Activated CD4-positive, alpha-beta T cell treated with anti-CD3 and anti-CD28 coated beads, Interleukin-10, Interleukin-2, amounts not matched to agents 100 ng/mL and 50 ng/mL, durations not matched to agents 16 hours and 8 hours (primary cell): Measurements from ENCODE around the gene KCNK17.

ENCODE experiments used
- DNase-seq: peaks from one replicate; pipeline ENCODE4 v3.0.0-alpha.2; 2020

KCNK17 gene

GRCh38 chr6:39335780-39336545 lies 21.7 kb upstream of the KCNK17 start:
- DNase-seq, result peak; percentile 38

DNA sequence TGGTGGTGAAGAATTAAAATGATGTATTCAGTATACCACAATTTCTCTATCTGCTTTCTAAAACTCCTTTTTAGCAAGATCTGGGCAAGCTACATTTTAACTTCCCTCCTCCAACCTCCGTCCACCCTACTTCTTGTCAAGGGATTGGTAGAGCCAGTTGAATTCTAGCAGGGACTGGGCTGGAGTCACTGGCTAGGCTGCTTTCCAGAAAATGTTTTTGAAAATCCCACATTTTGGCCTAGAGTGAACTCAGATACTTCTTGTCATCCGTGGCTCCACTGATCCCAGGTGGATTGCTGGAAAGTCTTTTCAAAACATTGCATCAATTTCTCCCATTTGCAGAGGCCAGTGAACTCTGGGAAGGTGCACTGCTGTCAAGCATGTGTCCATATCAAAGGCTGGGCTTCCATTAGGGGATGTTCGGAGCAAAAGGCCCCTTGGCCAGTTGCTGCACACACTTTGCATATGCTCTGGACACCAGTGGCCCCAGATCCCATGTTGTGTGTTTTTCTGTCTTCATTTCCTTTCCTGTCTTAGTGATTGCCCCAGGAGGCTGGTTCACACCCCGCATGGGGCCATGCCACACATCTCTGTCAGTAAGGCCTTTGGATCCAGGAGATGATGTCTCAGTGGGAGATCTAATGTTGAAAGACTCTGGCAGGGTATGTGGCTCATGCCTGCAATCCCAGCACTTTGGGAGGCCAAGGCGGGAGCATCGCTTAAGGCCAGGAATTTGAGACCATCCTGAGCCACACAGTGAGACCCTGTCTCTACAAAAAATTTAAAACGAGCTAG lies 19.6 kb upstream of the KCNK17 start:
- DNase-seq, result no peak

DNA sequence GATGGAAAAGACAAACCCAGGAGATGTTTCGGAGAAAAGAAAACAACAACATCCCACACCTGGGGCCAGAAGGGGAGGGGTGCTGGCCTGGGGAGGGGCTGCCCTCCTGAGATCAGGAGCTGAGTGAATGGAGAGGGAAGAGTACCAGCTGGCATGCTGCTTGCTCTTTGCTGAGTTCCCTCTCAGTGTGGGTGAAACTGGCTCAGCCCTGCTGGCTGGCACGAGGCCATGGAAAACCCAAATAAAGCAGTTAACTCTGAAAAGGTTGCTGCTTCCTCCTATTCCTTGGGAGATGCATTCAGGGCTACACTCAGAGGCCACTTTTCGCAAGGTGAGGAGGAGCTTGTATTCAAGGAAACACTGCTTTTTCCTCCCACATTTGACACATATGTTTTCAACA lies 16.3 kb upstream of the KCNK17 start:
- DNase-seq, result no peak

DNA sequence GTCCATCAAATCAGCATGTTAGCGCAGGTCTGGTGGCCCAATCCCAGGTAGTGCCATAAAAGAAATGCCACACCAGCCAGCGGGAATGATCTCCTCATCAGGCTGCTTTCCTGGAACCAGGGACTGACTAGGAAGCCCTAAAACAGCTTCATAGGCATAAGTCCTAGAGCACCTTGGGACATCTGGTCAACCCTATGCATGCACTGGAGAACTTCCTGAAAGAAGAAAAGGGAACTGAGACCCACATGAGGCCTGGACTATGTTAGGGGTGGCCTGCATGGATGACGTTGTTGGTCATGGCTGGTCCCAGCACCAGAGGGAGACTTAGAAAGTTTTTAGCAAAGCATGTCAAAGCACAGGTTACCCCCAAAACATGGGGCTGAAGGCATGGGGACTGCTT lies 15.8 kb upstream of the KCNK17 start:
- no peak for DNase-seq

GRCh38 chr6:39328066-39328465 lies 13.8 kb upstream of the KCNK17 start:
- DNase-seq, result no peak

- no peak for DNase-seq
Observed at GRCh38 chr6:39327507-39327906, 13.3 kb upstream of the KCNK17 start.

GRCh38 chr6:39322306-39322850 lies 8.2 kb upstream of the KCNK17 start, which contains the start of gene KCNK16:
TSS of gene KCNK16 (minus strand) at chr6:39322702. CDS start at chr6:39322540, 162 bp downstream.
- DNase-seq, result no peak

GRCh38 chr6:39321761-39322160 lies 7.5 kb upstream of the KCNK17 start:
- DNase-seq, result no peak

GRCh38 chr6:39320363-39320984 lies 6.3 kb upstream of the KCNK17 start:
- DNase-seq, result no peak

GRCh38 chr6:39319621-39320362 lies 5.6 kb upstream of the KCNK17 start:
- no peak for DNase-seq

- DNase-seq, result no peak
Observed at GRCh38 chr6:39317256-39317655, 3.0 kb upstream of the KCNK17 start.

DNA sequence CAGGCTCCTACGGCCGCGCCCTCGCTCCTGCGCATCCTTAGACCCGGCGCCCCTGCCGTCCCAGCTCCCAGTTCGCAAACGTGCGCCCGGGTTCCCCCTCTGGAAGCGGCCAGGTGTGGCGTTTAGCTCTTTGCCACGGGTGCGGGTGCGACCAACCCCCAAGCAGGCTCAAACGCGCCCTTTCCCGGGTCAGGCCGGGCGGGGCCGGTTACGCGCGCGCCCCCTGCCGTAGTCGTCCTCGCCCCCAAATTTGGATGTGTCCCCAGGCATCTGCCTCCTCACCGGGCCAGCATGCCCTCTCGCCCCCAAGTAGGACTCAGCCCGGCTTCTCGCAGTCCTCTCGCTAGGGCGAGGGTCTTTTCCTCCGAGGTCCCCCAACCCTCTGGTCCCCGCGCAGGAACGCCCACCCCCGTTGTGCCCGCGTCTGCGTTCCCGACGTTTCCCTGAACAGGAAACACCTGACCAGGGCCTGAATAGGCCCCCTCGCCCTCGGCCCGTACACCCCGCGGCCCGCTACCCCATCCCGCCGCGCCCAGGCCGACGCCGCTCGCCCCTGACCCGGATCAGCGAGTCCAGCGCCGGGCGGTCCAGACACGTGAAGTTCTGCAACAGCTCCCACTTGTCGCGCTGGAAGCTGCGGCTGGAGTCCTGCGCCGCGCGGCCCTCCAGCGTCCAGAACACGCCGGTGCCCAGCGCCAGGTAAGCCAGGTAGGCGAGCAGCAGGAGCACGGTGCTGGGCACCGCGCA lies 520 bp downstream of the KCNK17 start:
- no peak for DNase-seq

GRCh38 chr6:39312912-39313525 lies 1.2 kb downstream of the KCNK17 start:
- DNase-seq, result no peak

- no peak for DNase-seq
Observed at GRCh38 chr6:39310542-39310941, 3.7 kb downstream of the KCNK17 start.

DNA sequence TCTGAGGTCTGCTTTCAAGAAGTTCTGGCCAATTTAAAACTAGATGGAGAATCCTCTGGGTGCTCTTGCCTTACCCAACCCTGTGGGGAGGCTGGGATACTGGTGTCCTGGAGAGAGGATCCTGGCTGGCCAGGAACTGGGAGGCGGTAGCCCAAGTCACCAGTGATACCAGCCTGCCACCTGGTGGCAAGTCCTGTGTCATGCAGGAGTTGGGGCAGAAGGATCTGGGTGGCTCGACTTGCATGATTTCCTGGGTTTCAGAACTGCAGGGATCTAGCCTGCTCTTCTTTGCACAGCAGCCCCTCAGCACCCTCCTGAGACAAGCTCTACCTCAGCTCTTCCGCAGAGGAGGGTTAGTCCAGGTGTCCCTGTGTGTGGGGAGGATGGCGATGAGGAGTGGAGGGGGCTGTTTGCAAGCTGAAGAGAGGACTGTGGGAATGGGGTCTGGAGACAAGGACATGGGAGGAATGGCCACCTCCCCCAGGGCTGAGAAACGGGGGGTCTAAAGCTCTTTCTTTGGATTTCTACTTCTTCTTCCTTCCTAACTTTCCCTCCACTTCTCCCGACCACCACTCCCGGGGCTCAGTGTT lies 4.2 kb downstream of the KCNK17 start:
- peak; percentile 71 for DNase-seq

DNA sequence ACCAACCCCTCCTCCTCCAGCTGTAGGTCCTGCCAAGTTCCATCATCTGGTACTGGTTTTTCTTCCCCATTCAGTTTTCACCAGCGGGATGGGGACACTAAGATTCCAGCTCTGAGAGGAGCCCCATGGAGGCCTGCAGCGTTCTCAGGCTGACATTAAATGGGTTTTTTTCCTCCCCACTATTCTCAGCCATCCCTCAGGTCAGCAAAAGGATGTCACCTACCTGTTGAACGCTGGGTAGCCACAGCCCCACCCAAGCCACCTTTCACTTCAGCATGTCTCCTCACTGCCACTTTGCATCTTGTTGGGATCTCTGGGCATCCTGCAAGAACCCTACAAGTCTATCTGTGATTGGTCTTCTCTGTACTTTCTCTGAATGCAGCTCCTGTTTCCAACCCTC lies 6.8 kb downstream of the KCNK17 start:
- no peak for DNase-seq

DNA sequence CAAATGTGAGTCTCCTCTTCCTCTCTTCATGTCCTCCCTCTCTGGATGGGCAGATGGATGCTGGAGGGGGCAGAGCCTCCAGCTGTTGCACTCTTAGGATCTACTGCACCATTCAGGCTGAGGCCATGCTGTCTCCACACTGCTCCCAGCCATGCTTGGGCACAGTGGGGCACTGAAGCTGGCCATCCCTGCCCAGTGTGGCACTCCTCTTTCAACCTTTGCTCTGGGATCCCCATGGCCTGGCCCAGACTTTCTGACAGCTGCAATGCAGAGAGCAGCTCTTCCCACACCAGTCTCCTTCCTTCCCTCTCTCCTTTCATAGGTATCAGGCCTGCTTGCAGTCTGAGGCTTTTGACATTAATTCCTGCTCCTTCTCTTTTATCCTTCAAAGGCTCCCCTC lies 9.3 kb downstream of the KCNK17 start:
- no peak for DNase-seq

DNA sequence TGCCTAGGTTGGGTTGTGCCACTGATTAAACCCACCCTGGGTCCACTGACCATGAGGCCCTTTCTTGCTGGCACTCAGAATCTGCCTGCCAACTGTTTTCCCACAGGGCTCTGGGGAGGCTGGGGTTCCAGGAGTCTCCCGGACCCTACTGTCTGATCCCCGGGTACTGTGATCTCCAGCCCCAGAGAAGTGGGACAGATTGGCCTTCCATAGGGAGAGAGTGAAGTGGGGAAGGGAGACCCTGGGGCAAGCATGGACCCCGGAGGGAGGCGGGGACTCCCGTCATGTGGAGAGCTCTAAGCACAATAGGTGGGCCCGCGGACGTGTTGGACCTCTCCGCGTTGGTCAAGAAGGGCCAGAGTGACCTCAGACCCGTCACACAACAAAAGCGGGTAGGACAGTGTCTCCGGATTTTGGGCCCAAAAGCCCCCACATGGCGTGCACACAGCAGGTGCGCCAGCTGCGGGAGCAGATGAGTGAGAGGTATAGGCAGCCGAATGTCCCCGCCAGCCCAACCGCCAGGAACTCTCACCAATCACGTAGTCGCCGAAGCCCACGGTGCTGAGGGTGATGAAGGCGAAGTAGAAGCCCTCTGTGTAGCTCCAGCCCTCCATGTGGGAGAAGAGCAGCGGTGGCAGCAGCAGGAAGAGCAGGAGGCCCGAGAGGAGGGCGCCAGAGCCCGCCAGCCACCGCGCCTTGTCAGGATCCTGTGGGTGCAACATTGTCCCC lies 10.6 kb downstream of the KCNK17 start:
- DNase-seq, result no peak

DNA sequence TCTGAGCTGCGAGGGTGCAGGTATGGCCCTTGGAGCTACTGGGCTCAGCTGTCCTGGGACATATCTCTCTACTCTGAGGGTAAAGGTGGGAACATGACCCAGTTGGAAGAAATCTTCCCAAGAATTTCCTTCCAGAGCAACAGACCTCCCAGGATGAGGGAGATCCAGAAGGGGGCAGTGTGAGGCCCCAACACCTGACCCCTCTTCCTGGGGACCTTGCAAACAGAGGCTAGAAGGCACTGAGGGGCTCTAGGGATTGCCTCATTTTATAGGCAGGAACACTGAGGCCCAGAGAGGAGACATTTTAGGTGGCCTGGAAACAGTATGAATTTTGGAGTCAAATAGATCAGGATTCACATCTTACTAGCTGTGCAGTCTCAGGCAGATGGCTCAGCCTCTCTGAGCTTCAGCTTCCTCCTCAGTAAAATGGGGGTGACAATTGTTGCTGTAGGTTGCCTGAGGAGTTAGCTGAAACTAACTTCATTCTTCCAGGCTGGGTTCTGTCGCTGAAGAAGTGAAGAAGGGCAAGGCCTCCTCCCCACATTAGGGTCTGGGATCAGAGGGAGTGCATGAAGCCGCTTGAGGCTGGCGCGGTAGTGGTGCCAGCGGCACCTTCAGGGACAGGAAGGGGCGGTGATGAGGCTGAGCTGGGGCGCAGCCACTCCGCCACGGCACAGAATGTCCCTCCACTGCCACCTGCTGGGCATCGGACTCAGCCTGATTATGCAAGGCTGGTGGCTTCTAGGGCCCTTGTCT lies 11.4 kb downstream of the KCNK17 start:
- peak; percentile 90 for DNase-seq

GRCh38 chr6:39302011-39302410 lies 12.2 kb downstream of the KCNK17 start:
- DNase-seq, result no peak
